NCI-H128 (cell line): ENCODE measurements around the gene SCIN.
"Not testable (repeated sequence)": the region's sequence is repeated elsewhere in the genome, so short reads cannot be mapped to it uniquely, and the experiment has no call there.

Experiments used
- DNase-seq: peaks from one replicate; lab custom pipeline; 2025; ENCODE audit not compliant: unreplicated experiment; lab: John Stamatoyannopoulos, UW

SCIN gene

GRCh38 chr7:12646139-12646538, 75.6 kb downstream of the SCIN start:
- DNase-seq, result no peak

DNA sequence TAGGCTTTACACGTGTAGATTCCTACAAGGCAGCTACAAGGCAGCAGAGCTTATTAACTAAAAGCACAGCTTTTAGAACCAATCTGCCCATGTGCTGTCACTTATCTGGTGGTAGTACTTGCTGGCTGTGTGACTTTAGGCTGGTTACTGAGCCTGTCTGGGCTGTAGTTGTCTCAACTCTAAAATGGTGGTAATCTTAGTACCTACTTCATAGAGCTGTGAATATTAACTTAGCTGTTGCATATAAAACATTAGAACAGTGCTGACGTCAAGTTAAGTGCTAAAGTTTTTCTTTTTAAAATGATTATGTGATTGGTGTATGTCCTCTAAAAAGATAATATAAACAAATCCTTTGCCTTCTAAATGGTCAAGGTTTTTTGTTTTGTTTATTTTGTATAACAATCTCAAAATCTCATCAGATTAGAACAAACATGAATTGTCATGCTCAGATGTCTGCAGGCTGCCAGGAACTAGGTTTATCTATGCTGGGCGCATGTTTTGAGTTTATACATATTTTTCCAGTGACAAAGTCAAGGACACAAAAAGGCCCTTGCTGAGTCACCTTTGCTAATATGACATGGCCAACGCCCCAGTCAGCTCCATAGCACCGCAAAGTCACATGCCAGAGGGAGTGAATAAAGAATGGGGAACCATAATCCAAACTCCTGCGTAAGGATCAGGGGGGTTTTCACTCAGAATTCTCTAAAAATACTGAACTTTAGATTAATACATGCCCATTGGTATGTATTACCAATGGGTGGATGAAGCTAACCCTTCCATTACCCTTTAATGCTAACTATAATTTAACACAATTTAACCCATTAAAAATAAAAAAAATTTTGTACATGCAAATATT, 77.1 kb downstream of the SCIN start:
- DNase-seq, result no peak

DNA sequence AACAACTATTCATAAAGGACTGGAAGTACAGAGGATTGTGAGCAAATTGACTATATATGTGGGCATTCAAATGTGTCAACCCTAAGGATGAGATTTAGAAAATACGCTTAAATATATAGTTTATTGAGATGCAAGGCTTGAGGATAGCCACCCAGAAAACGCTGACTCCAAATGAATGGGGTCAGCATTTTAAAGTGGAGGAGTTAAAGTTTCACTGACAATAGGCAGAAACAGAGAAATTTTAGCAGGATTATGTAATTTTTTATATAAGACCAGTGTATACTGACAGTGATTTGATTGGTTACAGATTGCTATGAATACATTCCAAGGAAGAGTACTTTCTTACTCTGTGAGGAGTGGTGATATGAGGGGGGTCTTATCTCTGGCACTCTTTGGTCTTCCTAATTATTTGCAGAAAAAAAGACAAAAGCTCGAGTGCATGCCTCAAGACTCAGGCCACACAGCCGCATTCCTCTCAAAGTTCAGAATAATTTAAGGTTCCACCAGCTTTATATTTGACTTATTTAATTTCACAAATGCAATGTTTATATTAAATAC, 78.3 kb downstream of the SCIN start:
- DNase-seq, result no peak

DNA sequence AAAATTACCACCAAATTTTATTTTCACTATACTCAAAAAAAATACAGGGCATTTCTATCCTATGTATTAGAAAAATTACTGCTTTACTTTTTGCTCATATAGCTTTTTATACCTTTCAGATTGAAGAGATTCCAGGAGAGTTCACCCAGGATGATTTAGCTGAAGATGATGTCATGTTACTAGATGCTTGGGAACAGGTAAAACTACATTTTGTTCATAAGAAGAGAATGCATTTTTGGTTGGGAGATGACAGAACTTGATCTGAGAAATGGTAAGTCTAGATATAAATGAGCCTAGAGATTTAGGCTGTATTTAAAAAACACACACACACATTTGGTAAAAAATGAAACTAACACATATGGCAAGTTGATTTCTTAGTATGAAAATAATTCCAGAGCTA, 78.8 kb downstream of the SCIN start:
- no peak for DNase-seq

GRCh38 chr7:12650080-12650479, 79.6 kb downstream of the SCIN start:
- no peak for DNase-seq

DNA sequence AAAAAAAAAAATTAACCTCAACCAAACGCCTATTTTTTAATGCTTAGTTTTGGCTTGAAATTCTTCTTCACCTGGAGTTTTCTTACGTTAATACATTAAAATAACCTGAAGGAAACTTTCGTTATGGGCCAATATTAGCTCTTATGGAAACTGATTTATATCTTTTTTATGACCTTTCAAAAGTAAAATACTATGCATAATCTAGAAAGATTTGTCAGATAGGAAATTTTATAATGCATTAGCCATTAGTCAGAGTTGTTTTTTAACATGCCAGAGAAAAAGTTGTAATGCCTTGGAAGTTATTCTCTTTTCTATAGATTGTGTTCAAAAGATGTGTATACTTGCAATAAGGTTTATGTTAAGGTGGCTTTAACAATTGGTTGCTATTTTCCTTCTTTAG, 82.6 kb downstream of the SCIN start:
- DNase-seq, result no peak

DNA sequence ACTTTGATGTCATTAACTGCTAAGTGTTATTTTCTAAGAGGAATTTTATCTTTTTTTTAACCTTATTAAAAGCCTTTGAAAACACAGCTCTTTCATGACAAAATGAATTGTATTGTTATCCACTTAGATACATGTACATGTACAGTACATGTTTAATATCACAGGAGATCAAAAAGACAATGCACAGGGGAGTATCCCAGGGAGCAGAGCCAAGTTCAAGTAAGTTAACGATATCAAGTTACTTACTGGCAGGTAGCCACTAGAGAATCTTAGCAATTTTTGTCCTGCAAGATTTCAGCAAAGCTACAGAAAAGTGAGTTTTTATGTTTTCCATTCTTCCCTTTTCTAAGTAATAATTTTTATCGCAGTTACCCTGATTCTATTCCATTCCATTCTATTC, 83.0 kb downstream of the SCIN start:
- no peak for DNase-seq

DNA sequence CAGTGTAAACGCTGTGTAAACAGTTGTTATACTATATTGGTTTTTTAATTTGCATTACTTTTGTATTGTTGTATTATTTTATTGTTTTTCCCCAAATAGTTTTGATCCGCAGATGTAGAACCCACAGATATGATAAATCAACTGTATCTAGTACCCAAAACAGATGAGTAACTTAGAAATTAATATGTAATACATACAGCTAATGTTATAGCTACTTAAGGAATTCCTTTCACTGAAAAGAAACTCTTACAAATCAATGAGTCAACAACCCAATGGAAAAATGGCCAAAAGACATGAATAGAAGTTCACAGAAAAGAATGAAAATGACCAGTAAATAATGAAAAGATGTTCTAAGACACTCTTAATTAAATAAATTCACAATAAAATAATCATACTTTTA, 84.6 kb downstream of the SCIN start:
- no peak for DNase-seq

- not testable (repeated sequence) for DNase-seq
Measured at GRCh38 chr7:12660423-12660822, 89.9 kb downstream of the SCIN start.

DNA sequence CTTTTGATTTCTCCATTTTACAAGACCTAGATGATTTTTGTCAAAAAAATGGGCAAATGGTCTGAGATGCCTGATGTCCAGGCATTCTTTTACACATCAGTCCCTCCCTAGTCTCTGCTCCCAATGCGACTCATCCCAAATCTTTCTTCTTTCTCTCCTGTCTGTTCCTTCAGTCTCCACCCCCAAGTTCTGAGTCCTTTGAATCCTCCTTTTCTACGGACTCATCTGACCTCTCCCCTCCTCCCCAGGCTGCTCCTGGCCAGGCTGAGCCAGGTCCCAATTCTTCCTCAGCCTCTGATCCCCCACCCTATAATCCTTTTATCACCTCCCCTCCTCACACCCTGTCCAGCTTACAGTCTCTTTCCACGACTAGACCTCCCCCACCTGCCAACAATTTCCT, 90.5 kb downstream of the SCIN start:
- not testable (repeated sequence) for DNase-seq

- DNase-seq, result no peak
Measured at GRCh38 chr7:12661581-12661980, 91.1 kb downstream of the SCIN start.

DNA sequence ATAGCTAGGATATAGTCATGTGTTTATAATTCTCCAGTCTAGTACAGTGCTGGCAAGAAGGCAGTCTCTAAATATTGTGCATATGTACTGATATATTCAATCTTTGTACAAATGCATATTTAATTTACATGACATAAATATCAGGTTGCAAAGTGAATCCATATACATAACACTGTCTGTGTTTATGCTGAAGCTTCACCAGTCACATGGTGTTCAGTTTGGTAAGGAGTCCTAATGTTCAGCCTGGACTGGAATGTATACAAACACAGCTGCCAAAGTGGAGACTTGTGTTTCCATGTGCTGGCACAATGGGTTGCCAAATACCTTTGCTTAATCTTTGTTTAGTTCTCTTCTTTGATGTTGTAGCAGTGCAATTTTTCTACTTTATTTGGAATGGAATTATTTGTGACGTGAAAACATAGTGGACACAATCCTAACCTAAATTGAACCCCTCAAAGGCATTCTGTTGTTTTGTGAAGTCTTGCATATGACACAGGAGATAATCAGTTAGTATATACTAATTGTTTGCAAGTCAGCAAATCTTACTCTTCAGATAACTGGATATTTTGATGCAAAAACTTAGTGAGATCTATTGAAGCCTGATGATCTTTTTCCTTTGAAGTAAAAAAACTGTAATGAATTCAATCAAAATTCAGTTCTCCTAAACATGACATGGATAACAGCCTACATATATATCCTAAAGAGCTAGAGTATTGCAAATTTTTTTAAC, 99.6 kb downstream of the SCIN start:
- DNase-seq, result no peak

DNA sequence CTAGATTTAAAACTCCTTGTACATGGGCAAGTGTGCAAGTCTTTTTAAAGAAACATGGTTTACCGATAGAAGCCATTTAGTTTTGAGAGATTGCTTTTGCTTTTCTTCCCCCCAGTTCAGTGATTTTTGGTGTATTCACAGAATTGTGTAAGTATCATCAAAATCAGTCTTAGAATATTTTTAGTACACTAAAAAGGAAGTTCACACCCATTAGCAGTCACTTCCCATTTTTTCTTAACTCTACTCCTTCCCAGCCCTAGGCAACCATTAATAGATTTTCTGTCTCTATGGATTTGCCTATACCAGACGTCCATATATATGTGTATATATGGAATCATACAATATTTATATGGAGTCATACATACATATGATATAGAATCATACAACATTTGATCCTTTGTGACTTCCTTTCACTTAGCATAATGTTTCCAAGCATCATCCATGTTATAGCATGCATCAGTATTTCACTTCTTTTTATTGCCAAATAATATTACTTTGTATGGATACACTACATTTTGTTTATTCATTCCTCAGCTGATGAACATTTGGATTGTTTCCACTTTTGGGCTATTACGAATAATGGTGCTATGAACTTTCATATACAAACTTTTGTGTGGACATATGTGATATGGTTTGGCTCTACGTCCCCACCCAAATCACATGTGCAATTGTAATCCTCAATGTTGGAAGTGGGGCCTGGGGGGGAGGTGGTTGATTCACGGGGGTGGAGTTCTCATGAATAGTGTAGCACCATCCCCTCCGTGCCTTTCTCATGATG, 100.4 kb downstream of the SCIN start:
- DNase-seq, result no peak

DNA sequence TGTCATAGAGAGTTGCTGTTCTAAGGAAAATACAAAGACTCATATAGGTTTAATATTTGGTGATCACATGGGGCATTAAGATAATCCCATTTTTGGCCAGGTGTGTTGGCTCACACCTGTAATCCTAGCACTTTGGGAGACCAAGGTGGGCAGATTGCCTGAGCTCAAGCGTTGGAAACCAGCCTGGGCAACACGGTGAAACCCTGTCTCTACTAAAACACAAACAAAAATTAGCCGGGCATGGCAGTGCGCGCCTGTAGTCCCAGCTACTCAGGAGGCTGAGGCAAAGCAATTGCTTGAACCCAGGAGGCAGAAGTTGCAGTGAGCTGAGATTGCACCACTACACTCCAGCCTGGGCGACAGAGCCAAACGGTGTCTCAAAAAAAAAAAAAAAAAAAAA, 102.9 kb downstream of the SCIN start:
- DNase-seq, result not testable (repeated sequence)

- DNase-seq, result no peak
Measured at GRCh38 chr7:12674053-12674452, 103.5 kb downstream of the SCIN start.

- no peak for DNase-seq
Measured at GRCh38 chr7:12674861-12675260, 104.3 kb downstream of the SCIN start.

GRCh38 chr7:12683678-12684585, 113.4 kb downstream of the SCIN start:
- DNase-seq, result no peak

GRCh38 chr7:12684733-12685132, 114.2 kb downstream of the SCIN start:
- no peak for DNase-seq

GRCh38 chr7:12685550-12685949, 115.0 kb downstream of the SCIN start:
- DNase-seq, result no peak

DNA sequence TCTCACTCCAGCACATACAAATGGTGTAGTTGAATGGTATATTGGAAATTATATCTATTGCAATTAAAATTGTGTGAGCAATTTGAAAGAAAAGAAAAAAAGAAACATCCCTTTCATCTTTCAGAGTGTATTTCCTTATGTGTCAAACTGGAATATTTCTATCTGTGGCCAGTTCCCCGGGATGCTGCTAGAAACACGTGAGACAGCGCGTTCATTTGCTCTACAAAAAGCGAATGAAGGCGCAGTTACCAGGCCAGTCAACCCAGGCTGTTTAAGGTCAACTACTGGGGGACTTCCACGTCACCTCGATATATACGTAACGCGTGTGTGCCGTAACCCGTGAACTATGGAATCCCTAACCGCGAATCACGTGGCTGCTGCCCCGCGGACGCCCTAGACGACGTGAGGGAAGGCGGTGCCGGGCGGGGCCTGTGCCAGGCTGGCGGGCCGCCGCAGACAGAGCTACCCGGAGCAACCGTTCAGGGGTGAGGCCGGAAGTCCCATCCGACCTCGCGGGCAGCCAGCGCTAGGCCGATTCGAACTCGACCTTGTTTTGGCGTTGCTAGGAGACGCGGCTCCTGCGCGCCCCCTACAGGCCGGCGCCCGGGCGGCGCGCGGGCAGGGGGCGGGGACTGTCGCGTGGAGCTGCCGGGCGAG, 115.8 kb downstream of the SCIN start:
- peak; percentile 82 for DNase-seq
